Stimulated activated effector memory CD8-positive, alpha-beta T cell treated with anti-CD3 and anti-CD28 coated beads, Interleukin-12 subunit alpha, Interleukin-12 subunit beta, amount 100 ng/mL, for 72 hours (primary cell): ENCODE data around the gene SCLT1.

Experiments used
- ATAC-seq: fragments of 150-1000 bp; cut with Tn5 transposase; 2 replicates; pipeline ENCODE4 v1.10.0; 2021
- DNase-seq, 2 donors: peaks; one replicate each; pipeline ENCODE4 v3.0.0; 2021 to 2022; ENCODE audit warnings: low spot score in 2 of 2
- H3K27ac Mint-ChIP-seq: one replicate; pipeline ENCODE4 v1.8.0; 2022; ENCODE audit warnings: mild to moderate bottlenecking, mixed read lengths
- H3K36me3 Mint-ChIP-seq: one replicate; pipeline ENCODE4 v1.8.0; 2022; ENCODE audit warnings: mild to moderate bottlenecking, mixed read lengths
- H3K4me1 Mint-ChIP-seq: one replicate; pipeline ENCODE4 v1.8.0; 2022; ENCODE audit warnings: mixed read lengths
- H3K4me3 Mint-ChIP-seq: one replicate; pipeline ENCODE4 v1.8.0; 2022; ENCODE audit warnings: mild to moderate bottlenecking, mixed read lengths
- H3K9me3 Mint-ChIP-seq: one replicate; pipeline ENCODE4 v1.8.0; 2022; ENCODE audit warnings: mixed read lengths

The SCLT1 gene

GRCh38 chr4:128954941-128955340, 138.4 kb downstream of the SCLT1 start:
- no peak for DNase-seq
- no peaks in the 10 kb centered on the region for H3K4me1 Mint-ChIP-seq
- no peaks in the 10 kb centered on the region for H3K36me3 Mint-ChIP-seq
- H3K4me3 Mint-ChIP-seq: no peak overlapping the region
- ATAC-seq: no peak
- no peaks in the 10 kb centered on the region for H3K9me3 Mint-ChIP-seq
- H3K27ac Mint-ChIP-seq: no peak overlapping the region

- Mint-ChIP-seq H3K9me3 (no peaks in the 10 kb centered on the region), H3K4me1 (no peaks in the 10 kb centered on the region), H3K27ac (no peak overlapping the region), H3K36me3 (peaks cover 8% of the 10 kb centered on the region), H3K4me3 (no peak overlapping the region)
- ATAC-seq (no peak), DNase-seq (no peak)
These were observed 142.0 kb downstream of the SCLT1 start for GRCh38 chr4:128951316-128951715.

DNA sequence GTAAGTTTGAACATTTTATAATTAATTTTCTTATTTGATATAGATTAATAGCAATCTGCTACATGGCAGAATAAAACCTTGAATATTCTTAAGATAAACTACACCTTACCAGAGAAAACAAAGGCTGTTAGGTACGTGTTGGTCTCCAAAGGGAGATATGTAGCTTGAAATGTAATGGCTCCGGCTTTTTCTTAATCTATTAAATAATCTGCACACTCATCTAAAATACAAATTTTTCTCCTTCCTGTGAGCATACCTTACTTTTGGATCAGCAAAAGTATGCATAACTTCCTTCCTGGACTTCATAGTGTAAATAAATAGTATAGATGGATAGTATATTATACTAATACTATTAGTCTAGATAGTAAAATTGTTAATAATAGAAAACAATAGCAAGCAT, 142.5 kb downstream of the SCLT1 start:
- DNase-seq (no peak), ATAC-seq (no peak)
- H3K9me3 Mint-ChIP-seq: no peaks in the 10 kb centered on the region
- H3K4me1 Mint-ChIP-seq: no peaks in the 10 kb centered on the region
- no peak overlapping the region for H3K27ac Mint-ChIP-seq
- no peak overlapping the region for H3K4me3 Mint-ChIP-seq
- H3K36me3 Mint-ChIP-seq: peaks cover 8% of the 10 kb centered on the region

DNA sequence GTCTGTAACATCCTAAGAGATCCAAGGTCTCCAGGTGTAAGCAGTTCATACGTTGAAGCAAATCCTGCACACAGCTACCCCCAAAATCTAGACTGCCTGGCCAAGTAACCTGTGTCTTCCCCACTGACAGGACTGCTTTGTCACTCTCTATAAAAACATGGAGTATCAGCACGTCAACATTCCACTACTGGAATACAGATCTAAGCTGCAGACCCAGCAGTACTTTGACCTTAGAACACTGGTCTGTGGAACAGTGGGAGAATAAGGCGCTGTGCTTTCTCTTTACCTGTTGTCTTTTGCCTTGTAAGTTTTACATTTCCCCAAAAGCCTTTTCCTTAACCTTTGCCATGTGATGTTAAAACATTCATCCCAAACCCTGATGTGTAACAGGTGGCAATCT, 146.4 kb downstream of the SCLT1 start:
- H3K27ac Mint-ChIP-seq: no peak overlapping the region
- no peak overlapping the region for H3K4me3 Mint-ChIP-seq
- DNase-seq (no peak), ATAC-seq (no peak)
- peaks cover 8% of the 10 kb centered on the region for H3K36me3 Mint-ChIP-seq
- no peaks in the 10 kb centered on the region for H3K4me1 Mint-ChIP-seq
- H3K9me3 Mint-ChIP-seq: no peaks in the 10 kb centered on the region

DNA sequence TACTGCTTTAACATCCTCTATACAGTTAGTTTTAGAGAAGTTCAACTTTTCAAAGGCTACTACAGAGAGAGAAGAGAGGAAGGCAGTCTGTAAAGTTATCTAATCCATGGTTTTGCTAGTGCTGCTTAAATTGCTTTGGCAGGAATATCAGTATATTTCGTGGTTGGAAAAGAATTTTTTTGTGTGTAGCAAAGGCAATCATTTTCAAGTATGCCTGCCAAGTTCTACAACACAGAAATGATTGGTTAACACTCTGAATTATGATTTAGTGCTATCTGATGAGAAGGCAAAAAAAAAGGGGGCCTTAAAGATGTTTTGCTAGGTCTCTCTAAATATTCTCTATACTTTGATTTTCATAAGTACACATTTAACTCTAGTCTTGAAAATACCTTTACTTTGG, 150.7 kb downstream of the SCLT1 start:
- Mint-ChIP-seq H3K9me3 (no peaks in the 10 kb centered on the region), H3K36me3 (no peaks in the 10 kb centered on the region), H3K27ac (no peak overlapping the region), H3K4me3 (no peak overlapping the region), H3K4me1 (no peaks in the 10 kb centered on the region)
- ATAC-seq (no peak), DNase-seq (no peak)

- Mint-ChIP-seq H3K4me1 (no peaks in the 10 kb centered on the region), H3K27ac (no peak overlapping the region), H3K9me3 (no peaks in the 10 kb centered on the region), H3K4me3 (no peak overlapping the region), H3K36me3 (no peaks in the 10 kb centered on the region)
- DNase-seq (no peak), ATAC-seq (no peak)
These were observed 152.4 kb downstream of the SCLT1 start for GRCh38 chr4:128940971-128941370.

GRCh38 chr4:128930051-128930450, 163.3 kb downstream of the SCLT1 start:
- Mint-ChIP-seq H3K9me3 (peaks cover 2% of the 10 kb centered on the region), H3K36me3 (peaks cover 8% of the 10 kb centered on the region), H3K4me3 (no peak overlapping the region), H3K27ac (no peak overlapping the region), H3K4me1 (no peaks in the 10 kb centered on the region)
- ATAC-seq (no peak), DNase-seq (no peak)

GRCh38 chr4:128924951-128925350, 168.4 kb downstream of the SCLT1 start:
- H3K27ac Mint-ChIP-seq: no peak overlapping the region
- no peak overlapping the region for H3K4me3 Mint-ChIP-seq
- peaks cover 2% of the 10 kb centered on the region for H3K9me3 Mint-ChIP-seq
- DNase-seq (no peak), ATAC-seq (no peak)
- peaks cover 8% of the 10 kb centered on the region for H3K36me3 Mint-ChIP-seq
- H3K4me1 Mint-ChIP-seq: peaks cover 7% of the 10 kb centered on the region

- peaks cover 8% of the 10 kb centered on the region for H3K36me3 Mint-ChIP-seq
These were observed 171.4 kb downstream of the SCLT1 start for GRCh38 chr4:128921954-128922353.

DNA sequence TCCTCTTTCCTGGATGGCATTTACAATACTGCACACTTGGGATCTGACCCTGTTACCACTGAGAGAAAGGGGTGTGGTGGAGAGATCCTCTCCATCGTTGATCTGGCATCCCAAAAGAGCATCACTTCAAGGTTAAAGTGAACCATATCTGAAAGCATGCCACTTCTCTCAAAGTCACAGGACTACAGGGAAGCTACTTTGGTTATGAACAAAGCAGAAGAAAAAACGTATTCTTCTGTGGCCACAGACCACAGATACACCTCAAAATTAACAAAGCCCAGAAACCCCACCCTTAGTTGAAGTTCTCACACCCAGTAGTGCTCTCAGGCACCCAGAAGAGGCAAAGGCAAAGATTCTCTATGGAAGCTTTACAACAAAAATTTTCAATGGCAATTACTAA, 175.6 kb downstream of the SCLT1 start:
- Mint-ChIP-seq H3K4me1 (peaks cover 34% of the 10 kb centered on the region), H3K9me3 (no peaks in the 10 kb centered on the region), H3K4me3 (no peak overlapping the region), H3K27ac (no peak overlapping the region), H3K36me3 (no peaks in the 10 kb centered on the region)
- DNase-seq (no peak), ATAC-seq (peak; percentile 79)

More at GRCh38 chr4:128921954-128922353, 171.4 kb downstream of the SCLT1 start:
- ATAC-seq (no peak), DNase-seq (no peak)
- Mint-ChIP-seq H3K4me1 (peaks cover 32% of the 10 kb centered on the region), H3K9me3 (peaks cover 2% of the 10 kb centered on the region), H3K4me3 (no peak overlapping the region), H3K27ac (no peak overlapping the region)

- Mint-ChIP-seq H3K9me3 (no peaks in the 10 kb centered on the region), H3K4me1 (peaks cover 34% of the 10 kb centered on the region), H3K4me3 (no peak overlapping the region), H3K36me3 (no peaks in the 10 kb centered on the region), H3K27ac (no peak overlapping the region)
- DNase-seq: no peak
- peak; percentile 57 for ATAC-seq
These were observed 176.5 kb downstream of the SCLT1 start for GRCh38 chr4:128916832-128917231.

- ATAC-seq (no peak), DNase-seq (no peak)
- Mint-ChIP-seq H3K4me3 (no peak overlapping the region), H3K36me3 (no peaks in the 10 kb centered on the region), H3K9me3 (no peaks in the 10 kb centered on the region), H3K4me1 (peaks cover 29% of the 10 kb centered on the region), H3K27ac (no peak overlapping the region)
These were observed 177.8 kb downstream of the SCLT1 start for GRCh38 chr4:128915544-128915943.

GRCh38 chr4:128913228-128913627, 180.1 kb downstream of the SCLT1 start:
- no peaks in the 10 kb centered on the region for H3K36me3 Mint-ChIP-seq
- peaks cover 13% of the 10 kb centered on the region for H3K4me1 Mint-ChIP-seq
- ATAC-seq: no peak
- H3K27ac Mint-ChIP-seq: no peak overlapping the region
- DNase-seq: no peak
- no peaks in the 10 kb centered on the region for H3K9me3 Mint-ChIP-seq
- no peak overlapping the region for H3K4me3 Mint-ChIP-seq

- H3K4me1 Mint-ChIP-seq: no peaks in the 10 kb centered on the region
These were observed 184.6 kb downstream of the SCLT1 start for GRCh38 chr4:128908735-128909134.

DNA sequence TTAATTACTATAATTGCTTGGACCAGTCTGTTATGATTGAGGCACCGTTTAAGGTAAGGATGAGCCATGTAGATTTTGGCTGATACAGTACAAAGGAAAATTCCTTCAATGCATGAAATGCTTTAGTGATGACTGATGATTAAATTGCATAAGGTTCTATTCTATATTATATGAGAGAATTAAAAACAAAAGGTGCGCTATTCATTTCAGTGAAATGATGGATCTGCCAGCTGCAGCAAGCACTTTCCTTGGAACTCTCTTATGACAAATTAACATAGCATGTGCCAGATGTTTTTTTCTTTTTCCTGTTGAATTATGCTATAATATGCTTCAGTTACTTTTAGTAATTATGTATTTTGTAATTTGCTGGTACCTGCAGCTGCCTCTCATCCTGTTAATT, 185.4 kb downstream of the SCLT1 start:
- no peaks in the 10 kb centered on the region for H3K9me3 Mint-ChIP-seq
- no peak overlapping the region for H3K4me3 Mint-ChIP-seq
- no peaks in the 10 kb centered on the region for H3K4me1 Mint-ChIP-seq
- H3K27ac Mint-ChIP-seq: no peak overlapping the region
- no peaks in the 10 kb centered on the region for H3K36me3 Mint-ChIP-seq
- DNase-seq: no peak
- no peak for ATAC-seq

More at GRCh38 chr4:128908735-128909134, 184.6 kb downstream of the SCLT1 start:
- Mint-ChIP-seq H3K27ac (no peak overlapping the region), H3K4me3 (no peak overlapping the region), H3K9me3 (no peaks in the 10 kb centered on the region), H3K36me3 (no peaks in the 10 kb centered on the region)
- no peak for ATAC-seq
- no peak for DNase-seq

- H3K4me1 Mint-ChIP-seq: no peaks in the 10 kb centered on the region
- ATAC-seq: no peak
- no peak overlapping the region for H3K27ac Mint-ChIP-seq
These were observed 186.8 kb downstream of the SCLT1 start for GRCh38 chr4:128906581-128906980.

DNA sequence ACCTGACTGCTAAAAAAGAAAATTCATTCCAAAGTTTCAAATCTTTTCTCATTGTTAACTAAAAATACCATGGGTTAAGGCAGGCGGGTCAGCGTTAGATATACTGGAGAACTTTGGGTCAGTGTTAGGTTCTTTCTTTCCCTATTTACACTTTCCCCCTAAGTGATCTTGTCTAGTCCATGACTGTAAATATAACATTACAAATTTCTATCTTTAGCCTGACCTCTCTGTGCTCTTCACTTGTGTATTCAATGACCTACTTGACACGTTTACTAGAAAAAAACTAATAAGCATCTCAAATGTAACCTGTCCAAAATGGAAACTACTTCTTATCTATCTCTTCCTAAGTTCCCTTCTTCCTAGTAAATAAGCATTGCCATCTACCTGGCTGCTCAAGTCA, 188.5 kb downstream of the SCLT1 start:
- ATAC-seq (no peak), DNase-seq (no peak)
- H3K4me3 Mint-ChIP-seq: no peak overlapping the region
- H3K4me1 Mint-ChIP-seq: no peaks in the 10 kb centered on the region
- H3K9me3 Mint-ChIP-seq: no peaks in the 10 kb centered on the region
- H3K27ac Mint-ChIP-seq: no peak overlapping the region
- no peaks in the 10 kb centered on the region for H3K36me3 Mint-ChIP-seq

More at GRCh38 chr4:128906581-128906980, 186.8 kb downstream of the SCLT1 start:
- no peak overlapping the region for H3K4me3 Mint-ChIP-seq
- no peaks in the 10 kb centered on the region for H3K9me3 Mint-ChIP-seq
- DNase-seq: no peak
- no peaks in the 10 kb centered on the region for H3K36me3 Mint-ChIP-seq
